SK-N-SH (cell line): ENCODE results near the gene ITPA. TPM values are rescaled to one million over a fixed set of nuclear protein-coding genes. Genes with fewer than 3 reads are reported as not detected.

ENCODE experiments used
- CTCF ChIA-PET: fragments of 300-600, 350-600 bp; formaldehyde crosslinking; extraction: SDS; loops from one replicate; lab custom pipeline; 2021; lab: Yijun Ruan, JAX
- POLR2A ChIA-PET: fragments of 350-600 bp; sonication (Branson Sonifier 250); formaldehyde crosslinking; extraction: SDS; loops from one replicate; lab custom pipeline; 2020; ENCODE audit warnings: antibody characterized with exemption, inconsistent platforms; lab: Yijun Ruan, JAX
- DNase-seq: peaks from one replicate; pipeline ENCODE4 v3.0.0; 2012
- H2AFZ ChIP-seq: fragments of 200-600 bp; sonication (generic); 2 replicates; pipeline ENCODE4 v1.8.1; 2016; ENCODE audit warnings: antibody characterized with exemption, mild to moderate bottlenecking, low read depth
- H3F3A ChIP-seq: fragments of 200-600 bp; sonication (generic); replicated peaks from 2 replicates; pipeline ENCODE3; 2016; ENCODE audit warnings: antibody characterized with exemption, mild to moderate bottlenecking; ENCODE audit not compliant: insufficient read depth
- H3K27ac ChIP-seq, 2 experiments: fragments of 200-500 bp in 1 of 2; fragments of 200-600 bp in 1 of 2; sonication (Bioruptor generic) in 1 of 2; sonication (generic), shearing (Covaris generic) in 1 of 2; 2 replicates each; pipeline versions ENCODE4 v1.5.1 to v1.6.1; 2014 to 2016; ENCODE audit warnings: low read depth in 2 of 2, inconsistent platforms in 1 of 2, low read length in 1 of 2, mild to moderate bottlenecking in 1 of 2, mixed read lengths in 1 of 2
- H3K27me3 ChIP-seq: fragments of 200-600 bp; sonication (generic), shearing (Covaris generic); 2 replicates; pipeline ENCODE4 v1.6.1; 2016; ENCODE audit warnings: mixed run types; ENCODE audit not compliant: insufficient read depth
- H3K36me3 ChIP-seq, 2 experiments: fragments of 200-500 bp in 1 of 2; fragments of 200-600 bp in 1 of 2; sonication (Bioruptor generic) in 1 of 2; sonication (generic) in 1 of 2; replicated peaks in 1 of 2; 2 replicates each; pipeline versions ENCODE3 to v1.5.1; 2014 to 2016; ENCODE audit warnings: low read length in 1 of 2, mild to moderate bottlenecking in 1 of 2; ENCODE audit not compliant: insufficient read depth in 2 of 2, control insufficient read depth in 1 of 2
- H3K4me1 ChIP-seq, 2 experiments: fragments of 200-500 bp in 1 of 2; fragments of 200-600 bp in 1 of 2; sonication (Bioruptor generic) in 1 of 2; sonication (generic), shearing (Covaris generic) in 1 of 2; 2 replicates each; pipeline versions ENCODE4 v1.5.1 to v1.6.1; 2014 to 2016; ENCODE audit warnings: low read depth in 1 of 2, low read length in 1 of 2, mixed run types in 1 of 2; ENCODE audit not compliant: insufficient read depth in 2 of 2, control insufficient read depth in 1 of 2
- H3K4me2 ChIP-seq: fragments of 200-600 bp; sonication (generic), shearing (Covaris generic); 2 replicates; pipeline ENCODE4 v1.6.1; 2017; ENCODE audit warnings: mixed run types
- H3K4me3 ChIP-seq, 2 experiments: fragments of 200-500 bp in 1 of 2; fragments of 200-600 bp in 1 of 2; sonication (Bioruptor generic) in 1 of 2; sonication (generic), shearing (Covaris generic) in 1 of 2; 2 replicates each; pipeline versions ENCODE4 v1.5.1 to v1.8.1; 2014 to 2016; ENCODE audit warnings: low read depth in 2 of 2, inconsistent platforms in 1 of 2, low read length in 1 of 2, mild to moderate bottlenecking in 1 of 2, mixed read lengths in 1 of 2, moderate library complexity in 1 of 2
- H3K79me2 ChIP-seq: fragments of 200-600 bp; sonication (generic); 2 replicates; pipeline ENCODE4 v1.8.1; 2017; ENCODE audit warnings: mild to moderate bottlenecking; ENCODE audit not compliant: insufficient read depth
- H3K9ac ChIP-seq: fragments of 200-600 bp; sonication (generic); 2 replicates; pipeline ENCODE4 v1.6.1; 2017; ENCODE audit warnings: mixed run types
- H3K9me2 ChIP-seq: fragments of 200-600 bp; sonication (generic); 2 replicates; pipeline ENCODE4 v1.6.1; 2017; ENCODE audit warnings: mixed run types
- H3K9me3 ChIP-seq: fragments of 200-600 bp; sonication (generic); 2 replicates; pipeline ENCODE4 v1.6.1; 2017; ENCODE audit warnings: mixed run types, mild to moderate bottlenecking, moderate library complexity
- H4K20me1 ChIP-seq: fragments of 200-600 bp; sonication (generic); 2 replicates; pipeline ENCODE4 v1.6.1; 2017; ENCODE audit warnings: mild to moderate bottlenecking, mixed run types; ENCODE audit not compliant: insufficient read depth
- CHD2 ChIP-seq: fragments of 150-350 bp; IDR thresholded peaks from 2 replicates; pipeline ENCODE4 v1.6.1; 2018; ENCODE audit warnings: low read length; ENCODE audit not compliant: partially characterized antibody
- CTCF ChIP-seq: fragments of 200-600 bp; sonication (generic); IDR thresholded peaks from 2 replicates; pipeline ENCODE4 v1.6.1; 2017; ENCODE audit warnings: antibody characterized with exemption, mild to moderate bottlenecking, moderate library complexity
- EZH2phosphoT487 ChIP-seq: fragments of 200-600 bp; sonication (generic); IDR thresholded peaks from 2 replicates; pipeline ENCODE4 v1.6.1; 2017; ENCODE audit warnings: low read depth, mixed run types, mild to moderate bottlenecking, antibody characterized with exemption, moderate library complexity, borderline replicate concordance
- JUND ChIP-seq: IDR thresholded peaks from 2 replicates; pipeline ENCODE4 v1.4.0; 2012
- MXI1 ChIP-seq: IDR thresholded peaks from 2 replicates; pipeline ENCODE4 v1.6.1; 2012; ENCODE audit warnings: mild to moderate bottlenecking, low read depth, low read length, improper control_type of control experiment
- TEAD4 ChIP-seq: IDR thresholded peaks from 2 replicates; pipeline ENCODE4 v1.4.0; 2012; ENCODE audit warnings: mild to moderate bottlenecking, borderline replicate concordance; ENCODE audit not compliant: insufficient read depth
- WGBS: methylation state at CpG from one replicate; pipeline ENCODE4 v1.1.6; 2017; ENCODE audit warnings: low lambda C conversion rate; 5-methylcytosine and 5-hydroxymethylcytosine counted together
- polyA plus RNA-seq, 3 experiments: library from polyadenylated mRNA; depleted of rRNA; stranded (reverse); fragments of >200 nt; gene quantifications; 2 replicates each; pipeline ENCODE4 v1.2.3, GENCODE V29; 2012
- TF ChIP-seq, protein P1 (sequence below): fragments of 150-350 bp; IDR thresholded peaks from 2 replicates; pipeline ENCODE4 v1.6.1; 2017; ENCODE audit warnings: antibody characterized with exemption, low read length, low read depth, borderline replicate concordance

Gene ITPA
- polyA plus RNA-seq, 1 of the 3 experiments (the other 2 are of a cell fraction), result 66.7 TPM

GRCh38 chr20:3163099-3164042 lies 45.9 kb upstream of the ITPA start:
- H3K36me3 ChIP-seq, result no peaks in the 10 kb centered on the region
- peaks cover 0 to 10% of the 10 kb centered on the region in 2 experiments; a peak in 1 of 4 replicates for H3K4me1 ChIP-seq
- peaks cover 12% of the 10 kb centered on the region for H4K20me1 ChIP-seq
- WGBS, result 89% methylated on average over 10 of the region's 14 CpGs
- no peaks in the 10 kb centered on the region for H3K9me3 ChIP-seq
- ChIA-PET CTCF (interaction anchor here (0.9 to 1.2 kb wide), 2 partner anchors 9 to 153 kb away, joined by 3 read pairs; no protein-coding TSS in a partner anchor), POLR2A (no interaction called here)
- peaks cover 11% of the 10 kb centered on the region for H3F3A ChIP-seq
- DNase-seq, result peak; percentile 20
- no peaks in the 10 kb centered on the region for H3K27me3 ChIP-seq
- no peak overlapping the region for H3K9ac ChIP-seq
- no peak overlapping the region; a peak in 1 of 4 replicates for H3K27ac ChIP-seq
- peaks cover 18% of the 10 kb centered on the region for H3K79me2 ChIP-seq
- no peak overlapping the region for H3K4me2 ChIP-seq
- TF ChIP-seq CHD2 (no peak), MXI1 (no peak)
- TF ChIP-seq, all 33 proteins: peak for 0
- H3K9me2 ChIP-seq, result no peaks in the 10 kb centered on the region
- no peak overlapping the region for H2AFZ ChIP-seq
- H3K4me3 ChIP-seq, result no peak overlapping the region

GRCh38 chr20:3164043-3164762 lies 45.1 kb upstream of the ITPA start:
- DNase-seq, result no peak
- peaks cover 9% of the 10 kb centered on the region for H3K79me2 ChIP-seq
- peaks cover 11% of the 10 kb centered on the region for H3F3A ChIP-seq
- H3K36me3 ChIP-seq, result no peaks in the 10 kb centered on the region
- H3K9me2 ChIP-seq, result no peaks in the 10 kb centered on the region
- H3K27ac ChIP-seq, result no peak overlapping the region; a peak in 1 of 4 replicates
- H3K4me2 ChIP-seq, result no peak overlapping the region
- H3K4me1 ChIP-seq, result peaks cover 0 to 5% of the 10 kb centered on the region in 2 experiments; a peak in 1 of 4 replicates
- POLR2A ChIA-PET, result no interaction called here
- H3K4me3 ChIP-seq, result no peak overlapping the region
- no peaks in the 10 kb centered on the region for H3K9me3 ChIP-seq
- peaks cover 4% of the 10 kb centered on the region for H4K20me1 ChIP-seq
- CTCF ChIA-PET, result interaction anchor here (1.5 kb wide), 1 partner anchor 111 kb away, joined by 6 read pairs; no protein-coding TSS in a partner anchor
- H3K27me3 ChIP-seq, result no peaks in the 10 kb centered on the region
- H3K9ac ChIP-seq, result no peak overlapping the region
- TF ChIP-seq, protein P1, sequence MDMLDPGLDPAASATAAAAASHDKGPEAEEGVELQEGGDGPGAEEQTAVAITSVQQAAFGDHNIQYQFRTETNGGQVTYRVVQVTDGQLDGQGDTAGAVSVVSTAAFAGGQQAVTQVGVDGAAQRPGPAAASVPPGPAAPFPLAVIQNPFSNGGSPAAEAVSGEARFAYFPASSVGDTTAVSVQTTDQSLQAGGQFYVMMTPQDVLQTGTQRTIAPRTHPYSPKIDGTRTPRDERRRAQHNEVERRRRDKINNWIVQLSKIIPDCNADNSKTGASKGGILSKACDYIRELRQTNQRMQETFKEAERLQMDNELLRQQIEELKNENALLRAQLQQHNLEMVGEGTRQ, result no peak
- TF ChIP-seq JUND, result no peak
- TF ChIP-seq EZH2phosphoT487, result no peak
- TF ChIP-seq TEAD4, result no peak
- no peak for TF ChIP-seq CTCF
- H2AFZ ChIP-seq, result no peak overlapping the region
- WGBS, result 92% methylated on average over 25 of the region's 32 CpGs
